Measurements from ENCODE around the gene CDH6.

GRCh38 chr5:31185951-31186350, 7.5 kb upstream of the CDH6 start:
- no peak for TF ChIP-seq CTCF (IDR thresholded peaks at IDR 0.05)
- TF ChIP-seq EZH2 (IDR thresholded peaks at IDR 0.05), result no peak
- TF ChIP-seq EZH2phosphoT487 (IDR thresholded peaks at IDR 0.05), result no peak
